ENCODE measurements around the gene WWOX.

The WWOX gene

DNA sequence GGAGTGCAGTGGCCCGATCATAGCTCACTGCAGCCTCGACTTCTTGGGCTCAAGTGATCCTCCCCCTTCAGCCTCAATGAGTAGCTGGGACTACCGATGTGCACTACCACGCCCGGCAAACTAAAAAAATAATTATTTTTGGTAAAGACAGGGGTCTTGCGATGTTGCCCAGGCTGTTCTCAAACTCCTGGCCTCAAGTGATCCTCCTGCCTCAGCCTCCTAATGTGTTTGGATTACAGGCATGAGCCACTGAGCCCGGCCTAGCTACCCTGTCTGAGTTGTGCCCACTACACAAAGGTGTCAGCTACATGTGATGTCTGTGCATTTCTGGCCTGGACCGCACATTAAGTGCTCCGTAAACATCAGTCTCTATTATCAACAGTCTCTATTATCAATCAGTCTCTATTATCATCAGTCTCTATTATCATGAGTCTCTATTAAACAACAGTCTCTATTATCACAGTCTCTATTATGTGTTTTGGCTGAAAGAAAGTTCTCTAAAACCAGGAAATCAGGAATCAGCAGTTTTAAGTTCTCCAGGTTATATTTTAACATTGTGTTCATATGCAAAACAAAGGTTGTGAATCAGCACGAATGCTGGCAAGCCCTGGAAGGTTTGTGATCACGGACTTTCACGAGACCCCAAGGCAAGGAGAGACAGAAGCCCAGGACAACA, 721 bp upstream of the WWOX start:
- peak overlapping the region; percentile 73 for H3K4me3 ChIP-seq (ENCODE audit: low read depth, low read length)
- peak; percentile 24 for DNase-seq (ENCODE audit: low read depth)
- TF ChIP-seq MAX (IDR thresholded peaks at IDR 0.05; ENCODE audit: low read depth, low read length) (no peak), POLR2A (IDR thresholded peaks at IDR 0.05; ENCODE audit: extremely low read depth, insufficient read length) (peak; percentile 20), MYC (IDR thresholded peaks at IDR 0.05; ENCODE audit: low read depth, low read length) (no peak), CTCF (IDR thresholded peaks at IDR 0.05; ENCODE audit: low read depth, low read length) (no peak)

- TF ChIP-seq MAX (IDR thresholded peaks at IDR 0.05; ENCODE audit: low read depth, low read length) (peak; percentile 43), POLR2A (IDR thresholded peaks at IDR 0.05; ENCODE audit: extremely low read depth, insufficient read length) (no peak), CTCF (IDR thresholded peaks at IDR 0.05; ENCODE audit: low read depth, low read length) (peak; percentile 88)
- no peak for DNase-seq (ENCODE audit: low read depth)
- H3K4me3 ChIP-seq (ENCODE audit: low read depth, low read length): peak overlapping the region; percentile 73
Observed at GRCh38 chr16:78100112-78100467, 636 bp downstream of the WWOX start.

GRCh38 chr16:78102122-78102660, 2.7 kb downstream of the WWOX start:
- TF ChIP-seq POLR2A (IDR thresholded peaks at IDR 0.05; ENCODE audit: extremely low read depth, insufficient read length) (no peak), MAX (IDR thresholded peaks at IDR 0.05; ENCODE audit: low read depth, low read length) (no peak), CTCF (IDR thresholded peaks at IDR 0.05; ENCODE audit: low read depth, low read length) (no peak), MYC (IDR thresholded peaks at IDR 0.05; ENCODE audit: low read depth, low read length) (no peak)
- no peak overlapping the region for H3K4me3 ChIP-seq (ENCODE audit: low read depth, low read length)
- DNase-seq (ENCODE audit: low read depth): no peak

DNA sequence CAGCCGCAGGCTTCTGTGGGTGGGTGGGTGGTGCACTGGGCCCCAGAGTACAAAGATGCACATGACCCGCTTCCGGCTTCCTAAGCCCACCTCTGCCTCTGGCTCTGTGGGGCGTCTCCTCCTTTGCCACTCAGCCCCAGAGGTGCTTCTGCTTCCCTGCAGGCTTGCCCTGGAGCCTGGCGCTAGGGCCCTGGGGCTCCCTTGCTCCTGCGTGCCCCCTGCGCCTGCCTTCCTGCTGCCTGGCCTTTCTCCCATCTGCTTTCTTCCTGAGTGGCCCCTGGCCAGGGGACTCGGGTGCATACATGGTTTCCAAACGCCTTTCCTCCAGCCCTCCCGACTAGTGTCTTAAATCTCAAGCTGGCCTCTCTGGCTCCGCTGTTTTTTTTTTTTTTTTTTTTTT, 3.4 kb downstream of the WWOX start:
- H3K4me3 ChIP-seq (ENCODE audit: low read depth, low read length): no peak overlapping the region
- TF ChIP-seq POLR2A (IDR thresholded peaks at IDR 0.05; ENCODE audit: extremely low read depth, insufficient read length): no peak
- no peak for TF ChIP-seq CTCF (IDR thresholded peaks at IDR 0.05; ENCODE audit: low read depth, low read length)
- no peak for TF ChIP-seq MAX (IDR thresholded peaks at IDR 0.05; ENCODE audit: low read depth, low read length)
- no peak for DNase-seq (ENCODE audit: low read depth)

DNA sequence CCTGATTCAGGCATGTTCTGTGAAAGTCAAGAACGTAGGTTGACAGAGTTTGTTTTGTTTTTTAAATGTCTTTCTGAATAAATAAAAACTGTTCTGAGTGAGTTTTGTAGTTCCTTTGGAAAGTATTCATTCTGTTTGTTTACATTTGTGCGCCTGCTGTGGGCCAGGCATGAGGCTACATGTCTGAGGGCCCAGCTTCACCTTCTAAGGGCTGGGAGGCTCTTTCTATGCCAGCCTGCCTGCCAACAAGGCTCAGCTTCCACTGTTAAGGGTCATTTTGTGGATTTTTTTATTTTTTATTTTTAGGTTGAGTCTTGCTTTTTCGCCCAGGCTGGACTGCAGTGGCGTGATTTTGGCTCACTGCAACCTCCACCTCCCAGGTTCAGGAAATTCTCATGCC, 6.1 kb downstream of the WWOX start:
- no peak for TF ChIP-seq CTCF (IDR thresholded peaks at IDR 0.05; ENCODE audit: low read depth, low read length)
- TF ChIP-seq MYC (IDR thresholded peaks at IDR 0.05; ENCODE audit: low read depth, low read length): no peak
- no peak for TF ChIP-seq MAX (IDR thresholded peaks at IDR 0.05; ENCODE audit: low read depth, low read length)

More for the DNA sequence above, 6.1 kb downstream of the WWOX start:
- DNase-seq (ENCODE audit: low read depth): no peak
- no peak overlapping the region for H3K4me3 ChIP-seq (ENCODE audit: low read depth, low read length)

Measured in NB4 (cell line).